Measurements from ENCODE around the gene SLF2.

Gene SLF2

DNA sequence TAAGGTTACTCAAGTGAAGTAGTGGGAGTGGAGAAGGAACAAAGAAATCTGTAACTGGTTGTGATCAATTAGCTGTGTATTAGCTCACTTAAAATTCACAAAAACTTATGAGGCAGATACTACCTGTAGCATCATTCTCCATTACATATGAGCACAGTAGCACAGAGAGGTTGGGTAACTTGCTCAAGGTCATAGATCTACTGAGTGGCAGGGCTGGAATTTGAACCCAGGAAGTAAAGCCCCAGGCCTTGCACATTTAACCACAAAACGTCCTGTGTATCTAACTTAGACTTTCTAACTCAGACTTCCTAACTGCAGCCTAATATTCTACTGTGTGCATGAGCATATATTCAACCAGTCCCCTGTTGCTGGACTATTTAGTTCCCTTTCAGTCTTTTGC, 5.6 kb upstream of the SLF2 start:
- no peak for DNase-seq

DNA sequence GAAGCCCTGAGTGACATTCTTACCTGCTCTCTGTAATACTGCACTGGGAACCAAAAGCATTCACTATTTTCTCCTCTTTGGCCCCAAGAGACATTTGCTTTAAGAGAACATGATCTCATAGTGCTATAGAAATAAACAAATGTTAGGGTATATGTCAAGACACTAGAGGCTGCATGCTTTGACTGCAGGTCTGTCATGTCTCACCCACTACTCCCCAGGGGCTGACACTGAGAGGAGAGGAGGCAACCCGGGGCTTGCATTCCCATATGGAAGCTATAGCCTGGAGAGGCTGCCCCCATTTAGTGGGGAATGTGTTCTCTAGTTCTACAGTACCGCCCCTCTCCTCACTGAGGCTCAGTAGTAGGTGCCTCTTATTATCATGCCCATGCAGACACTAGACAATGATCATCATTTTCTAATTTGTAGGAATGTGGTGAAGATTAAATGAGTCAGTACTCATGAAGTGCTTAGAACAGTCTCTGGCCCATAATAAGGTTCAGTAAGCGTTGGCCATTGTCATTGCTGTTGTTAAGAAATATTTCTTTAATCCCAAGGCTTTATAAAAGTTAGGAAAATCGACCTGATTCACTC, 4.9 kb upstream of the SLF2 start:
- DNase-seq: no peak

DNA sequence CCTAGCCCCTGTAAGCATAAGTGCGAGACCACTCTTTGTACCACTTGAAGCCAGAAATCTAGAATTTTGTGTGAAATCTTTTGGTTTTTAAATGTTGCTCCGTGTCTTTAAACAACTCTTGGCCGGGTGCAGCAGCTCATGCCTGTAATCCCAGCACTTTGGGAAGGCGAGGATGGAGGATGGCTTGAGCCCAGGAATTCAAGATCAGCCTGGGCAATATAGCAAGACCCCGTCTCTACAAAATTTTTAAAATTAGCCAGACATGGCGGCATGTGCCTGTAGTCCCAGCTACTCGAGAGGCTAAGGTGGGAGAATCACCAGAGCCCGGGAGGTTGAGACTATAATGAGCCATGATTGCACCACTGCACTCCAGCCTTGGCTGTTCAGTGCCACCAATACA, 4.4 kb upstream of the SLF2 start:
- DNase-seq: no peak

DNA sequence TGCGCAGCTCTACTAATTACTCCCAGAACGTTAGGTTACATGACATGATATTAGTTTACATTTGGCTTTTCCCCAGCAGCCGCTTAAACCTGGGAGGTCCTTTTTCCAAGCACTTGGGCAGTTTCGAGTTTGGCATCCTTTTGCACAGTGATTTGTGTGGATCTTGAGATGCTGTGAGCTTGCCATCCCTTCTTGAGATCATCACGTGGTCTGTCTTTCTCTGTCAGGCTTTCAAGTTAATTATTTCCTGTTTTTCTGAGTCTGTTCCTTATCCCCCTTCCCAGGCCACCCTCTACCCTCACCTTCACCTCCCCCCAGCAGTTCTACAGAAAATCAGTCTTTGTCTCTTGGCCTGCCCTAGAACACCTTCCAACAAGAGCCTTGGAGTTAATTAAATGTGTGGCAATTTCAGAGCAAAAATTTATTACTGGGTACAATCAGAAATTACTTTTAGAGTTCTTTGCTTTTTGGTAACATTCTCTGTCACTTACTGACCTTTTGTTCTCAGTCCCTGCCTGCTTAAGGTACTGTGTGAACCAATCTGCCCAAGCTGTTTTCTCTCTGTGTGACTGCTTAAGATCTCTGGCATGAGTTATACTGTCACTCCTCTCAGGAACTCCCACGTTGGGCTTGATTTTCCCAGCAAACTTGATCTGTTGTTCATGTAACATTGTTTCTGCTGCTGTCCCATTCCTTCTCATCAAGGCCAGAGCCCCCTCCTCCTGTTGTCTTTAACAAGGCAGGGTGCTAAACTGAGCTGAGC, 3.1 kb upstream of the SLF2 start:
- no peak for DNase-seq

DNA sequence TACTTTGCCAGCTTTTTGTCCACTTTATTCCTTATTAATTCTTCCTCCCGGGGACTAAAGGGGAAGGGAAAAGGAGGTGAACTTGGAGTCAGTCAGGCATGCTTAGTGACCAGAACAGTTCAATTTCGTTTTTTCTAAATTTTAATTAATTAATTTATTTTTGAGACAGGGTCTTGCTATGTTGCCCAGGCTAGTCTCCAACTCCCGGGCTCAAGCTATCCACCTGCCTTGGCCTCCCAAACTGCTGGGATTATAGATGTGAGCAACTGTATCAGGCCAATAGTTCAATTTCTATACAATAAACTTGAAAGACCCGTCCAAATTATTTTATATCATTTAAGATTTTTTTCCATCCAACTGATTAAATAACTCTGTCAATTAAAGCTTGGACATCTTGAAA, 1.3 kb upstream of the SLF2 start:
- no peak for DNase-seq

DNA sequence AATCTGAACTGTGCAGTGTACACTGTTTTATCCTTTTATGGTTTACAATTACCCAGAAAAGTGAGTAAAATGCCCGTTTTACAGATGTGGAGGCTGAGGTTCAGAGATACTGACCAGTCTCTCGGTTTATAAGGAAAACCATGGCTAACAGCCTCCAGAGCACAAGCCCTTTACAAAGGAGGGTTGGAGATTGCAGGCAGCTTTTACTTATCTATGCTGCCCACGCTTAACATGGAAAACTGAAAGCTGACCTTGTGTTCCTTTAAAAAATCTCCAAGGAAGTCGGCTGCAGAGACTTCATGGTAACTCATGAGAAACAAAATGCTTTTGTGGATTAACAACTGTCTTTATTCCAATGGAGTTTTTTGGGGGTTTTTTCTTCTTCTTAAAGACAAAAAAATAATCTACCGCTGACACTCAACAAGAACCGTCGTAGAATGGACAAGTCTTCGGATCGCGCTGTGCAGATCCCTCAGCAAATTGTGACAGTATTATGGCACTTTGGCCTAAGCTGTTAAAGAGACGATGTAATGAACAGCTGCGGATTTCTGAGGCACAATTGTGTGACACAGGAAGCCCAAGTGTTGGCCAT, 654 bp upstream of the SLF2 start:
- DNase-seq: no peak

DNA sequence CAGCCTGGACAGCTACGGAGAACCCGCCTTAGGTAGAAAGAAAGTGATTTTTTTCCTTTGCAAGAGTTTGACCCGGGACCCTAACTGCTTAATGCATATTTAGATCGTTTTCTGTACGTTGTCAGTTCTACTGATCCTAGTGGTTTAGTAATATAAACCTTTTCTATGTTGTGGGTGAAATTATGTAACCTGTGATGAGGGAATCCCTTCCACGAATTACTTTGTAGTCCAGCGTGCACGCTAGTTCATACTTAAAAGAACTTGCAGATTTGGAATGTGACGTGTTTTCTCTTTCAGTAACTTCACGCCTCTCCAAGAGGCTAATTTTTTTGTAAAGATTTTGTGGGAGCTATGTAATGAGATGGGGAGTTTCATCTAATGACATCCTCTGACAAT, 705 bp downstream of the SLF2 start:
- DNase-seq: no peak

DNA sequence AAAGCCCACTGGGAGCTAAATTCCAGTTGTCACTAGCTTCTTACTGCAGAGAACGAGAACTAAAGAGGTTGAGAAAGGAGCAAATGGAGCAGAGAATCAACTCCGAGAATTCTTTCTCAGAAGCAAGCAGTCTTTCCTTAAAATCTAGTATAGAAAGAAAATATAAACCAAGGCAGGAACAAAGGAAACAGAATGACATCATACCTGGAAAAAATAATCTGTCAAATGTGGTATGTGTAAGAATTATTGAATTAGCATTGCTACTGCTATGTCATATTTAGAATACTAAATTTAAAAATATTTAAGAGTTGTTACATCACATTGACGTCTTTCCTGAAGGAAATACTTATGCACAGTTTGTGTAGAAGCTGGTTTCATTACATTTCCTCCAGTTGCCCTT, 4.3 kb downstream of the SLF2 start:
- no peak for DNase-seq

DNA sequence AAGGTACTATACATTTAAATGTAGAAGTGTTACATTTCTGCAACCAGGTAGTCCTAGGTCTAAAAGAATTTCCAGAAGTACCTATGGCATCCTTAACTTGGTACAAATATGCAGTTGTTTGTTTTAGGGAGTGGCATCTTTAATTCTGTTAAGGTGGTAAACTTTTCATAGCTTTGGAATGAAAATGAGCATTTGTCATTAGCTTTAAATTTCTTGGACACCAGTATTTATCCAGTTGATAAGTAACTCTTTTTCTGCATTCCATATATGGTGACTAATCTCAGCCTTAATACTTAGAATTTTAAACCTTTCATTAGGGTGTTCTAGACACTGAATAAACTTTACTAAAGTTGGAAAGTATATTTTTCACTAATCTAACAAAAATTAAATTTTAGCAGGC, 10.8 kb downstream of the SLF2 start:
- no peak for DNase-seq

DNA sequence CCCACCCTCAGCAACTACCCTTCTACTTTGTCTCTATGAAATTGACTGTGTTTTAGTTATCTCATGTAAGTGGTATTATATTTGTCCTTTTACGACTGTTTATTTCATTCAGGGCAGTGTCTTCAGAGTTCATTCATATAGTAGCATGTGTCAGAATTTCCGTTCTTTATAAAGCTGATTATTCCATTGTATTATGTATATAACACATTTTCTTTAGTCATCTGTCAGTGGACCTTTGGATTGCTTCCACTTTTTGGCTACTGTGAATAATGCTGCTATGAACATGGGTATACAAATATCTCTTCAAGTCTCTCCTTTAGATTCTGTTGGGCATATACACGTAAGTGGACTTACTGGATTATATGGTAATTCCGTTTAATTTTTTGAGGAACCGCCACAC, 14.5 kb downstream of the SLF2 start:
- DNase-seq: no peak

DNA sequence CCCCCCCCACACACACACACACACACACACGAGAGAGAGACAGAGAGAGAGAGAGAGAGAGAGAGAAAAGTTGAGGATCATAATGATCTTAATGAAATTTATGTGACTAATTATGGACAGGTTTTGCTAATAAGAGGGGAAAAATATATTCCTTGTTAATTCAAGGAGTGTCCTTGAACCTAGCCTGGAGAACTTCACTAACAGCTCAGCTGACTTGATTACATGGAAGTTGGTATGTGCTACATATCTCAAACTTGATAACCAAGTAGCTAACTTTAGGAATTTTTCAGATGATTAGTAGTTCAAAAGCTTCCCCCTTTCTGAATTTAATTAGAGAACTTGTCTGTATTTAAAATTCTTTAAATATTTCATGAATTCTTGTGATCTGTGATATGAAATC, 15.3 kb downstream of the SLF2 start:
- DNase-seq: no peak

DNA sequence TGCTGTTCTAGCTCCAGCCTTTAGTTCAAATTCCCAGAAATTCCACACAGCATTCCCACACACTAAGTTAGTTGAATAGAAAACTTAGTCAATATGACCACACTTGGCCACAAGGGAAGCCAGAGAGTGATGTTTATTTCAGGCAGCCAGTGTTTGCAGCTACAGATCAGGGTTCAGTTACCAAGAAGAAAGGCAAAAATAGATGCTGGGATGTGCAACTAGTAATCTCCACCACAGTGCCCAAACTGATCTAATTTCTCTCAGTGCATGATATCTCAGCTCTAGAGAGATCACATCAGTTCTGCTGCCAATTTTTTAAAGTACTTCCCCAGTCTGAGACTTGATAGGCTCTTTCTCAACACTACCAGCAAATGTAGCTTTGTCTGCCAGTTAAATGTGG, 17.6 kb downstream of the SLF2 start:
- DNase-seq: no peak

DNA sequence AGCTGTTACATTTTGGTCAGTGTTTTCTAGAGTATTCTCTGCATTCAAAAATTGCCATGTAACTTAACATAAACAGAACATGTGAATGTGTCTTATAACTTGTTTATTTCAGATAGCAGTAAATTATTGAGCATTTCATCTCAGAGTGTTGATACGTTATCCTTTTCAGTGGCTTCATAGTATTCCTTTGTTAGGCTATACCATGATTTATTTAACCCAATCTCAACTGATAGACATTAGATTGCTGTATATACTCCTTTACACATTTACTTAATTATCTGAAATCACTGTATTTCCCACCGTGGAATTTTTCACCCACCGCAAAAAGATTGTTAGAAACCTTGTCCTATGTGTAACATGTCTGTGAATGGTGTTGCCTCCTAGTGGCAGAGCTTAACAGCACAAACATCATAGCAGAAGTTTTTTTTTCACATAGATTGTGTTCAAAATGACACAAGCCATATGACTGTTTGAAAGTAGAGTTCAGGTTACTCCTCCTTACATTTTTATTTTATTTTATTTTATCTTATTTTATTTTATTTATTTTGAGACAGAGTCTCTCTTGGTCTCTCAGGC, 21.4 kb downstream of the SLF2 start:
- DNase-seq: no peak

DNA sequence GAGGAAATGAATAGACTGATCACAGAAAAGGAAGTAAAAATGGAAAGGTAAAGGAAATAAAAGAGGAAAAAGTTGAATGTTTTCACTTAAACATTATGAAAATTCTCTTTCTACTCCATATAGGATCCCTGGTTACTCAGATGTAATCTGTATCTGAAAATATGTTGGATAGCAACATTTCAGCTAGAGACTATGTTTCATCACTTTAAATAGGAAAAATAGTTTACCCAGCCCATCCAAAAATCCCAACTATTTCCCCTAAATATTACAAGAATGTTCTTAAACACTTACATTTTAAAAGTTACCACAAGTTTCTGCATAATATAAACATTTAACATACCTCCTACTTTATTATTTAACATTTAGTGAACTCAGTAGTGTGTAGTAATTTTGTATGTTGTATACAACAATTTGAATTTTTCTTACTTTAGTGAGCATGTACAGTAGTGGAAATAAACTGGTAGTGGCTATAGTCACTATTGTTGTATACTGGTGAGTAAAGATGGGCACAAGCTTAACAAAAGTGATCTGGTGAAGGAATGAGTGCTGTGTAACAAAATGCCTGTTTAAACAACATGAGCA, 27.1 kb downstream of the SLF2 start:
- no peak for DNase-seq

DNA sequence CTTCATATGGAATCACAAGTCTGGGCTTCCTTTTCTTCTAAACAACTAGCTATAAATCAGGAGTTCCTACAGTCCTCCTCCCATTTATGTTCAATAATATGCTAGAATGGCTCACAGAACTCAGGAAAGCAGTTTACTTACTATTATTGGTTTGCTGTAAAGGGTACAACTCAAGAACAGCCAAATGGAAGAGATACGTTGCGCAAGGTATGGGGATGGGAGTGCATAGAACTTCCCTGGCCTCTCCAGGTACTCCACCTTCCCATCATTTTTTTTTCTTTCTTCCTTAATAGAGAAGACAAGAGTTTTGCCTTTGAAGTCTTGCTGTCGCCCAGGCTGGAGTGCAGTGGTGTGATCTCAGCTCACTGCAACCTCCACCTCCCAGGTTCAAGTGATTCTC, 29.5 kb downstream of the SLF2 start:
- no peak for DNase-seq

DNA sequence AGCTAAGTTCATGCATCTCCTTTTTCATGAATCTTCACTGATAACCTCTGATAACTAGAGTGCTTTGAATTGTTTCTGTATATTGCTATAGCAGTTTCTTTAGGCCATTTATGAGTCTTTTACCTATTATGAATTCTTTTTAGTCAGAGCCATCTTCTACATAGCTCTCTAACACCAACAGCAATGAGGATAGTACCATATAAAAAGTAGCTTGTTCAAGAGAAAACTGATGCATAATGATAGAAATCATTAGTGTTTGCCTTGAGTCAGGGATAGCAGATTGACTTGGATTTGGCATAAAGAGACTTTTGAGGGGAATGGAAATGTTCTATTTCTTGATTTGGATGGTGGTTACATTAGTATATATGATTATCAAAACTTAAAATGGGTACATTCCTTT, 30.7 kb downstream of the SLF2 start:
- DNase-seq: no peak

DNA sequence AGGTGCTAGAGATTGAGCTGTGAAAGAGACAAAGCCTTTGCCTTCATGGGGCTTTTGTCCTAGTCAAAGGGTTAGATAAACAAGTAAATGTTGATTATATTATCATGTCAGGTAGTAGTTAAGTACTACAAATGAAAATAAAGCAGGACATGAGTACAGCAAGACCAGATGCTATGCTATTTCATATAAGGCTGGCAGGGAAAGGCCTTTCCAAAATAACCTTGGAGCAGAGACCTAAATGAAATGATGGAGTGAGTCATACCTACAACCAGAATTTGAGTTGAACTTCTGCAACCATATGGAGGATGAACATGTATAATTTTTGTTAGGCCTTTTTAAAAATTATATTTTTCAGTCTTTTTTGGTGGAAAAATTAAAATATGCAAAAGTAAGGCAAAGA, 33.0 kb downstream of the SLF2 start:
- DNase-seq: no peak

DNA sequence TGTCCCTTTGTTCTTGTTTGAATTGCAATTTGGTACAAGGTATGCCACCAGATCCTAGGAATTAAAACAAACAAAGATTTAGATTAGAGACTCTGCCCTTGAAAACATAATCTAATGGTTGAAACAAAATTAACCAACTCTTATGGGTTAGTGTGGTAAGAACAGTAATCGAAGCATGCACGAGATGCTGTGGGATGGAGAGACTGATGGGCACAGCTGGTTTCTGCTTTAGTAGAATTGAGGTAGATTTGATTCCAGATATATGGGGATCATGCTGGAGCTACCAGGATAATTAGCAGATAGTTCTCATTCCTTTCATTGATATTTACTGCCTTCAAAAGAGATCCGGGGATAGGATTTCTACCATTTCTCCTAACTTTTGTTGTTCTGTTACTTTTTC, 36.2 kb downstream of the SLF2 start:
- no peak for DNase-seq

DNA sequence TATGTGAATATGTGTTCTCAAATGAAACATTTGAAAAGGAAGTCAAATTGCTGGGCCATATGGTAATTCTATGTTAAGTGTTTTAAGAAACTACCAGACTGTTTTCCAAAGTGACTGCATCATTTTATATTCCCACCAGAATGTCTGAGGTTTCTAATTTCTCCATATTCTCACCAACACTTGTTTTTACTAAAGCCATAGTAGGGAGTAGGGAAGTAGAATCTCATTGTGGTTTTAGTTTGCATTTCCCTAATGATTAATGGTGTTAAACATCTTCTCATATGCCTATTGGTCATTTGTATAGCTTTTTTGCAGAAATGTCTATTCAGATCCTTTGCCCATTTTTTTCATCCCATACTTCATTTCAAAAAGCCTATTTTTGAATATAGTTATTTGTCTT, 47.5 kb downstream of the SLF2 start:
- no peak for DNase-seq

DNA sequence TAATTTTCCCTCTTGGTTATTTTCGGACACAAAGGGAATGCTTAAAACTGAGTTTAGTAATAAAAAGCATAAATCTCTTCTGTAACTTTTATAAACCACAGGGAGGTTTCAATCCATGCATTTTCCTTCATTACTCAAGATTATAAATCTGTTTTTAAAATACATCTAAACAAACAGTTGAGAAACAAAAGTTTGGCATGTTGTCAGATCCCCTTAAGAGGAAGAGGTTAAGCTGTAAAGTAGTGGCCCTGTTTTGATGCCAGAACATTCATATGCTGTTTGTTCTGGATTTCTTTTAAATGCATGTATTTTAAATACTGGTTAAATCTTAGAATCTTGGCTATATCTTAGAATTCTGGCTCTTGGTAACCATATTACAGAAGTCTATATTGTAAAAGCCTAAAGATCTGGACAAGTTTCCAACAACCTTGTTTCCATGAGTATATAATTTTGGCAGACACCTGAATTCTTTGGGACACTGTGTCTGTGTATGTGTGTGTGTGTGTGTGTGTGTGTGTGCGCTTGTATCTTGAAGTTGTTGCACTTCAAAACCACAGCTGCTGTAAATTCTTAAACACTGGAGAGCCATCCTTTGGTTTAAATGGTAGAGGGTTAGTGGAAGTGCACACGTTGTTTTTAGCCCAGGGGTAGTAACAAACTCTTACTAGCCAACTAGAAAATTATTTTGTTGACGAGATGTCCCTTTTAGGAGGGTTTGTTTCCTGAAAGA, 49.8 kb downstream of the SLF2 start:
- no peak for DNase-seq

DNA sequence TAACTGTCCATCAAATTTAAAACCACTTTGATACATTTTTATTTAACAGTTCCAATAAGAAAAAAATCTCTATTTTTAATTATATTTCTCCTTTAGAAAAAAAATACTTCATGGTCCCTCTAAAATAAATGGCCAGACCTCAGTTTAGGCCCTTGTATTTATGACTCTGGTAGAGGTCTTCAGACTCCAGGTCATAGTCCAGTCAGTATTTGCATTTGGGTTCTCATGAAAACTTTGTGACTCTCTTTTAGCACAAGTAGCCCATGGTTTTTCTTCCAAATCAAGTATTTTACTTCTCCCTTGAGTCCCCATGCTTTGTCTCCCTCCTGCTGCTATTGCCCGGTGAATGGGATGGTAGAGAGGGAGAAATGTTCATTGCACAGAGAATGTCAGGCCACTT, 51.1 kb downstream of the SLF2 start:
- DNase-seq: no peak

DNA sequence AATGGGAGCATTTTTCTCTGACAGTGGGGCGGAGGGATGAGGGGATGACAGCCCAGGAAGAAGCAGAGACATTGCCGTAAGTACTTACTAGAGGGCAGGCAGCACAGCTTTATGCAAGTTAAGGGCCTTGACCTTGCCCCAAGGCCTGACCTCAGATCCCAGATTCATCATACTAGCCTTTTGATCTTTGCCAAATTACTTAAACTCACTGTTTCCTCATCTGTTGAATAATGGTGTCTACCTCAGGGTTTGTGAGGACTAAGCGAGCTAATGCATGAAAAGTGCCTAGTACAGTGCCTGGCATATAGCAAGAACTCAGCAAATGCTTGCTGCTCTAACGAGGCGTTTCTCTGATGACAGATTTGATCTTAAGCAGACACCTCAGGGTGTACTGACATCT, 53.1 kb downstream of the SLF2 start:
- DNase-seq: no peak

DNA sequence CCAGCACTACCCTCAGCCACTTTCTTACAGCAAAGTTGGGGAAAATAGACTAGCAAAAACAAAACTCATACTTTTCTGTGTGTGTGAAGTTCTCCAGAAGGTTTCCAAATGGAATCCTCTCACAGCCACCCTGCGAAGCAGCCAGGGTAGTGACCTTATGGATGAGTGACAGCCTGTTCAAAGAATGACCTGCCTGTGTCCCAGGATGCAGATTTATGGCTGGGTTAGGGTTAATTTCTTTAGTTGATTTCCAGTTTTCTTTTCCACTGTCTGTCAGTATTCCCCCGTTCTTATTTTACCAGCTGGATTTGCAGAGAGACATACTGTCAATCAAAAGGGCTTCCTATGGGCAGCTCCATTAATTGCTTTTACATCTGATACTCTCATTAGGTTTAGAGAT, 54.1 kb downstream of the SLF2 start:
- DNase-seq: no peak
